ENCODE results near the gene RNF167. TPM values are rescaled to one million over a fixed set of nuclear protein-coding genes. Genes with fewer than 3 reads are reported as not detected.

Gene RNF167
- total RNA-seq, 4 donors from 2014 or later: 42.3 to 57.4 (median 54.2) TPM

- no peak overlapping the region for H3K4me3 ChIP-seq
- 76 to 88% methylated on average over 6 to 8 of the region's 10 CpGs for WGBS, 2 donors
- H3K27me3 ChIP-seq: no peaks in the 10 kb centered on the region
- peaks cover 0 to 43% (median 15%) of the 10 kb centered on the region in 3 donors for H3K36me3 ChIP-seq
- intact Hi-C loops (cut with DNase I): no loop called here
- no peaks in the 10 kb centered on the region for H3K9me3 ChIP-seq
- H3K4me1 ChIP-seq: peaks cover 0 to 7% (median 0%) of the 10 kb centered on the region in 3 donors
- no peak for DNase-seq
- TF ChIP-seq POLR2A (IDR thresholded peaks at IDR 0.05): no peak
- TF ChIP-seq CTCF (IDR thresholded peaks at IDR 0.05): peak in 1 of 6 experiments; percentile 33
- no peak overlapping the region for H3K27ac ChIP-seq
Measured at GRCh38 chr17:4956493-4957061, 16.5 kb downstream of the RNF167 start.

GRCh38 chr17:4958102-4958501, 18.0 kb downstream of the RNF167 start:
- H3K27ac ChIP-seq: no peak overlapping the region
- no peak for DNase-seq
- intact Hi-C loops (cut with DNase I): no loop called here
- H3K27me3 ChIP-seq: no peaks in the 10 kb centered on the region
- 64 to 76% methylated on average over 3 of the region's 3 CpGs for WGBS, 2 donors
- peaks cover 0 to 7% (median 0%) of the 10 kb centered on the region in 3 donors for H3K4me1 ChIP-seq
- peaks cover 0 to 52% (median 15%) of the 10 kb centered on the region in 3 donors for H3K36me3 ChIP-seq
- H3K4me3 ChIP-seq: no peak overlapping the region
- no peaks in the 10 kb centered on the region for H3K9me3 ChIP-seq
- no peak for TF ChIP-seq CTCF (IDR thresholded peaks at IDR 0.05)
- TF ChIP-seq POLR2A (IDR thresholded peaks at IDR 0.05): no peak

GRCh38 chr17:4959261-4959965, 19.3 kb downstream of the RNF167 start:
- H3K27ac ChIP-seq: no peak overlapping the region
- WGBS, 2 donors: 82 to 93% methylated on average over 12 to 18 of the region's 18 CpGs
- intact Hi-C loops (cut with DNase I): no loop called here

GRCh38 chr17:4960279-4960922, 20.3 kb downstream of the RNF167 start:
- WGBS, 2 donors: 81 to 86% methylated on average over 9 of the region's 9 CpGs
- DNase-seq: no peak
- H3K9me3 ChIP-seq: no peaks in the 10 kb centered on the region
- H3K4me3 ChIP-seq: no peak overlapping the region
- H3K27ac ChIP-seq: no peak overlapping the region
- intact Hi-C loops (cut with DNase I): no loop called here
- H3K27me3 ChIP-seq: no peaks in the 10 kb centered on the region
- peaks cover 0 to 52% (median 15%) of the 10 kb centered on the region in 3 donors for H3K36me3 ChIP-seq
- TF ChIP-seq CTCF (IDR thresholded peaks at IDR 0.05) (no peak), POLR2A (IDR thresholded peaks at IDR 0.05) (no peak)
- H3K4me1 ChIP-seq: peaks cover 0 to 3% (median 1%) of the 10 kb centered on the region in 3 donors

More at GRCh38 chr17:4959261-4959965, 19.3 kb downstream of the RNF167 start:
- peaks cover 0 to 52% (median 15%) of the 10 kb centered on the region in 3 donors for H3K36me3 ChIP-seq
- H3K27me3 ChIP-seq: no peaks in the 10 kb centered on the region
- no peaks in the 10 kb centered on the region for H3K9me3 ChIP-seq
- no peak overlapping the region for H3K4me3 ChIP-seq
- H3K4me1 ChIP-seq: no peaks in the 10 kb centered on the region
- TF ChIP-seq CTCF (IDR thresholded peaks at IDR 0.05) (no peak), POLR2A (IDR thresholded peaks at IDR 0.05) (no peak)
- no peak for DNase-seq

Measured in esophagus squamous epithelium (tissue), 5 donors.